K562 (cell line): ENCODE measurements around the gene MPPED2. TPM values are rescaled to one million over a fixed set of nuclear protein-coding genes. Genes with fewer than 3 reads are reported as not detected.

Experiments
- ATAC-seq: fragments of 200-7000 bp; cut with Tn5 transposase; 3 replicates; pipeline ENCODE4 v1.9.1; 2020; ENCODE audit warnings: moderate library complexity
- BruUV-seq: library from RNA; stranded (reverse); fragments of 400-500 nt; replicated peaks from 2 replicates; lab custom pipeline; 2021; lab: Mats Ljungman, UMichigan
- CTCF ChIA-PET: fragments of 300-600 bp; formaldehyde crosslinking; extraction: SDS; loops from one replicate; lab custom pipeline; 2021; ENCODE audit warnings: low intra/inter-chr PET ratio; lab: Yijun Ruan, JAX
- POLR2A ChIA-PET: fragments of 300-600, 350-650 bp; sonication (Branson Sonifier 250); formaldehyde crosslinking; extraction: SDS; loops from one replicate; lab custom pipeline; 2021; ENCODE audit warnings: antibody characterized with exemption, inconsistent platforms; lab: Yijun Ruan, JAX
- DNase-seq, 4 experiments: peaks; one replicate each; pipeline versions ENCODE4 v3.0.0 to v3.0.0-alpha.2; 2011 to 2018; ENCODE audit warnings: low spot score in 3 of 4, mixed read lengths in 3 of 4; ENCODE audit errors: extremely low read depth in 1 of 4
- FAIRE-seq: peaks from 2 replicates; lab custom pipeline; 2011; peaks lifted over from hg19 to GRCh38; lab: Jason Lieb, UNC
- H2AFZ ChIP-seq: 2 replicates; pipeline ENCODE4 v1.6.0; 2011; ENCODE audit warnings: low read depth, low read length, control low read depth, inconsistent platforms
- H3K27ac ChIP-seq: fragments of 200-600 bp; 3 replicates; pipeline ENCODE4 v1.8.0; 2011; ENCODE audit warnings: low read depth, mild to moderate bottlenecking, control low read depth, inconsistent platforms, low read length, moderate library complexity, mixed read lengths; ENCODE audit errors: extremely low read depth
- H3K27me3 ChIP-seq, 2 experiments: fragments of 300-600 bp in 1 of 2; 2 replicates in 1 of 2; 3 replicates in 1 of 2; pipeline versions ENCODE4 v1.6.0 to v1.8.0; 2011; ENCODE audit warnings: inconsistent platforms in 2 of 2, low read length in 2 of 2, mild to moderate bottlenecking in 1 of 2, mixed read lengths in 1 of 2, moderate library complexity in 1 of 2; ENCODE audit not compliant: control insufficient read depth in 2 of 2, insufficient read depth in 2 of 2
- H3K36me3 ChIP-seq: fragments of 300-600 bp; 3 replicates; pipeline ENCODE4 v1.8.0; 2011; ENCODE audit warnings: mild to moderate bottlenecking, low read length, inconsistent platforms; ENCODE audit not compliant: control insufficient read depth, insufficient read depth
- H3K4me1 ChIP-seq, 2 experiments: fragments of 200-600 bp in 1 of 2; replicated peaks in 1 of 2; 2 replicates in 1 of 2; 3 replicates in 1 of 2; pipeline versions ENCODE4 v1.5.1 to v1.8.0; 2011; ENCODE audit warnings: inconsistent platforms in 2 of 2, low read length in 2 of 2, mild to moderate bottlenecking in 1 of 2, mixed read lengths in 1 of 2, moderate library complexity in 1 of 2; ENCODE audit not compliant: control insufficient read depth in 2 of 2, insufficient read depth in 2 of 2
- H3K4me2 ChIP-seq: 2 replicates; pipeline ENCODE4 v1.6.1; 2011; ENCODE audit warnings: low read length, control low read depth, inconsistent platforms, mixed read lengths; ENCODE audit not compliant: insufficient read depth
- H3K4me3 ChIP-seq: fragments of 200-600 bp; sonication (generic), shearing (Covaris generic); 2 replicates; pipeline ENCODE4 v1.5.1; 2016; ENCODE audit warnings: control low read depth, inconsistent platforms
- H3K79me2 ChIP-seq: fragments of 200-600 bp; 3 replicates; pipeline ENCODE4 v1.8.0; 2011; ENCODE audit warnings: low read length, inconsistent platforms; ENCODE audit not compliant: control insufficient read depth, insufficient read depth
- H3K9ac ChIP-seq, 2 experiments: 2 replicates each; pipeline versions ENCODE4 v1.6.0 to v1.6.1; 2011; ENCODE audit warnings: low read depth in 2 of 2, low read length in 2 of 2, control low read depth in 1 of 2, inconsistent platforms in 1 of 2, mild to moderate bottlenecking in 1 of 2, mixed read lengths in 1 of 2; ENCODE audit not compliant: insufficient read depth in 1 of 2
- H3K9me1 ChIP-seq: one replicate; pipeline ENCODE4 v1.6.0; 2011; ENCODE audit warnings: inconsistent platforms, mild to moderate bottlenecking, low read length, moderate library complexity; ENCODE audit not compliant: control insufficient read depth, insufficient read depth
- H3K9me3 ChIP-seq: replicated peaks from 2 replicates; pipeline ENCODE4 v1.5.1; 2011; ENCODE audit warnings: low read depth, low read length, inconsistent platforms; ENCODE audit not compliant: control insufficient read depth, insufficient read depth
- H4K20me1 ChIP-seq: replicated peaks from 2 replicates; pipeline ENCODE4 v1.6.1; 2011; ENCODE audit warnings: low read length, inconsistent platforms, mixed read lengths; ENCODE audit not compliant: control insufficient read depth, insufficient read depth
- CBX1 ChIP-seq: sonication (generic); IDR thresholded peaks from 2 replicates; pipeline ENCODE4 v1.6.1; 2016; ENCODE audit warnings: antibody characterized with exemption, low read depth, mild to moderate bottlenecking
- CBX3 ChIP-seq, 2 experiments: IDR thresholded peaks; 1 replicate in 1 of 2; 2 replicates in 1 of 2; pipeline ENCODE4 v1.6.1; 2012; ENCODE audit warnings: inconsistent platforms in 2 of 2, low read length in 2 of 2, borderline replicate concordance in 1 of 2, control low read depth in 1 of 2
- GABPB1 ChIP-seq: sonication (generic); formaldehyde crosslinking; IDR thresholded peaks from 2 replicates; pipeline ENCODE4 v1.8.0; 2022; ENCODE audit warnings: mild to moderate bottlenecking, missing genetic modification reagents
- HCFC1 ChIP-seq: IDR thresholded peaks from 2 replicates; pipeline ENCODE4 v1.6.1; 2012; ENCODE audit warnings: low read depth, low read length, improper control_type of control experiment
- HMG20A ChIP-seq: fragments of 450-650 bp; formaldehyde crosslinking; conservative IDR thresholded peaks from 2 replicates; pipeline ENCODE4 v1.4.0; 2020; ENCODE audit warnings: mild to moderate bottlenecking, mixed read lengths
- KDM2B ChIP-seq: fragments of 250-450 bp; sonication (Bioruptor Pico); IDR thresholded peaks from 2 replicates; pipeline ENCODE4 v1.8.0; 2021; ENCODE audit warnings: mild to moderate bottlenecking, moderate library complexity
- KDM5B ChIP-seq: fragments of 200-600 bp; sonication (generic); IDR thresholded peaks from 2 replicates; pipeline ENCODE4 v1.6.1; 2012; ENCODE audit warnings: low read depth, mild to moderate bottlenecking, moderate library complexity, low read length, control low read depth, inconsistent platforms; ENCODE audit not compliant: insufficient replicate concordance
- KLF6 ChIP-seq: fragments of 250-450 bp; sonication (Bioruptor Pico); IDR thresholded peaks from 2 replicates; pipeline ENCODE4 v1.4.0; 2020; ENCODE audit warnings: mild to moderate bottlenecking, moderate library complexity, borderline replicate concordance
- MTA1 ChIP-seq: fragments of 450-650 bp; IDR thresholded peaks from 2 replicates; pipeline ENCODE4 v1.6.1; 2017; ENCODE audit warnings: borderline replicate concordance
- TAF15 ChIP-seq: fragments of 200-400 bp; formaldehyde crosslinking; IDR thresholded peaks from 2 replicates; pipeline ENCODE4 v1.6.1; 2017; ENCODE audit warnings: mild to moderate bottlenecking, low read depth, low read length, moderate library complexity
- ZNF217 ChIP-seq: sonication (generic); formaldehyde crosslinking; IDR thresholded peaks from 2 replicates; pipeline ENCODE4 v1.8.0; 2022; ENCODE audit warnings: mild to moderate bottlenecking, missing genetic modification reagents
- WGBS: fragments of 100-300 bp; shearing (Covaris generic); methylation state at CpG from one replicate; pipeline ENCODE4 v1.1.6; 2016; ENCODE audit warnings: low coverage, mixed read lengths; ENCODE audit not compliant: insufficient coverage; ENCODE audit errors: missing lambda C conversion rate; 5-methylcytosine and 5-hydroxymethylcytosine counted together
- in situ Hi-C: fragments of 300-500 bp; cut with MboI; formaldehyde crosslinking; loops from 4 replicates; pipeline ENCODE4 v1.15.0; 2018; ENCODE audit warnings: inconsistent platforms, mixed read lengths
- intact Hi-C: fragments of 100-400 bp; cut with micrococcal nuclease; formaldehyde crosslinking; loops from 2 replicates; pipeline ENCODE4 v1.14.2; 2022
- polyA plus RNA-seq, 8 experiments: library from polyadenylated mRNA; depleted of rRNA in 4 of 8; stranded (reverse) in 5 of 8; unstranded in 3 of 8; fragments of >200 nt; fragmentation: Nextera tagmentation in 2 of 8; fragmentation: Illumina TruSeq in 1 of 8; extraction: Ambion mirVana in 2 of 8; extraction: Trizol in 1 of 8; gene quantifications; 2 replicates each; pipeline versions ENCODE4 v1.2.1 to v1.2.3, GENCODE V29; 2011 to 2014; ENCODE audit warnings: inconsistent platforms in 1 of 8, missing spikeins in 1 of 8
- total RNA-seq, 7 experiments: library from RNA; depleted of rRNA in 6 of 7; stranded (reverse); fragments of >200 nt in 6 of 7; fragmentation: Illumina TruSeq in 2 of 7; extraction: Trizol in 2 of 7; gene quantifications; 2 replicates each; pipeline versions ENCODE4 v1.2.1 to v1.2.3, GENCODE V29; 2011 to 2021; ENCODE audit warnings: low replicate concordance in 1 of 7

MPPED2 gene
- total and polyA plus RNA-seq, 9 of the 15 experiments (the other 6 are each of a cell fraction or from before 2014, with no cell fraction given): not detected

DNA sequence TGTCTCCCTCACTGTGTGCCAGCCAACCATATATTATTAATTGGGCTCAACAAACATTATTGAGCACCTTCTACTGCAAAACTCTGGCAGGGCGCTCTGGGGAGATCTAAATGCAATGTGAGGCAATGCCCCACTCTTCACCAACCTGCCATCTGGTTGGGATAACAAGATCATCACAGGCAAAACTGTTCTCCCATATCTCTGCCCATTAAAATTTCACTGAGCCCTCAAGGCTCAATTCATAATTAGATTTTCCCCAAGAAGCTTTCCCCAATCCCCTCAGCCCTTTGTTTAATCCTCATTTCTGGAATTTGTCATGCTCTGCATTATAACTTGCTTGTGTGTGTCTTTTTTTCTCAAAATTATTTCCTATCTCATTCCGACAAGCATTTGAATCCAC, 156.6 kb downstream of the MPPED2 start:
- 0% methylated on average over 2 of the region's 2 CpGs for WGBS
- H3K27ac ChIP-seq: no peak overlapping the region
- H3K27me3 ChIP-seq: 0 out of 5 replicates have a peak, but pooled peaks cover 0 to 6% of the 10 kb centered on the region in 2 experiments
- POLR2A ChIA-PET: no interaction called here
- H2AFZ ChIP-seq: no peak overlapping the region
- no peaks in the 10 kb centered on the region for H3K9me1 ChIP-seq
- H4K20me1 ChIP-seq: no peaks in the 10 kb centered on the region
- H3K36me3 ChIP-seq: no peaks in the 10 kb centered on the region
- no TSS peak for BruUV-seq
- H3K79me2 ChIP-seq: no peaks in the 10 kb centered on the region
- CTCF ChIA-PET: no interaction called here
- no peak for ATAC-seq
- intact Hi-C loops: no loop called here
- no peak for DNase-seq
- no peak for TF ChIP-seq KDM2B
- TF ChIP-seq KDM5B: no peak
- no peak for TF ChIP-seq HMG20A (CRISPR knock-in tag)
- TF ChIP-seq, all 486 proteins: peak for 0
- Histone ChIP-seq H3K9ac (no peak overlapping the region), H3K4me2 (no peak overlapping the region), H3K9me3 (no peaks in the 10 kb centered on the region), H3K4me1 (no peaks in the 10 kb centered on the region), H3K4me3 (no peak overlapping the region)
- in situ Hi-C loops: no loop called here
- no peak for FAIRE-seq

GRCh38 chr11:30426781-30427180, 159.4 kb downstream of the MPPED2 start:
- 0% methylated on average over 3 of the region's 5 CpGs for WGBS

More at GRCh38 chr11:30426781-30427180, 159.4 kb downstream of the MPPED2 start:
- Histone ChIP-seq H3K27me3 (0 out of 5 replicates have a peak, but pooled peaks cover 0 to 10% of the 10 kb centered on the region in 2 experiments), H3K4me2 (no peak overlapping the region), H3K36me3 (no peaks in the 10 kb centered on the region), H3K9ac (no peak overlapping the region), H3K79me2 (no peaks in the 10 kb centered on the region), H2AFZ (no peak overlapping the region), H3K4me3 (no peak overlapping the region), H3K27ac (no peak overlapping the region), H3K4me1 (no peaks in the 10 kb centered on the region), H4K20me1 (no peaks in the 10 kb centered on the region), H3K9me1 (no peaks in the 10 kb centered on the region), H3K9me3 (no peaks in the 10 kb centered on the region)
- intact Hi-C loops: no loop called here
- TF ChIP-seq CBX1 (no peak), HCFC1 (no peak), CBX3 (IDR thresholded peaks at IDR 0.05; ENCODE audit: borderline replicate concordance in 1 of 2, low read length in 2 of 2) (no peak), KLF6 (no peak), MTA1 (no peak), TAF15 (no peak), GABPB1 (CRISPR knock-in tag) (no peak), ZNF217 (no peak)
- POLR2A ChIA-PET: no interaction called here
- CTCF ChIA-PET: no interaction called here
- in situ Hi-C loops: no loop called here
- DNase-seq (no peak), FAIRE-seq (no peak), ATAC-seq (no peak)
- BruUV-seq: no TSS peak
